GM12878 (cell line): ENCODE data around the gene RFTN2. TPM values are rescaled to one million over a fixed set of nuclear protein-coding genes. Genes with fewer than 3 reads are reported as not detected.
A peak's percentile ranks its signal among the peaks of the same experiment; 100 is the strongest.

Experiments used
- CEBPZ ChIP-seq: fragments of 150-350 bp; IDR thresholded peaks from 2 replicates; pipeline ENCODE4 v1.6.1; 2016; ENCODE audit warnings: low read depth, low read length
- ELK1 ChIP-seq: IDR thresholded peaks from 2 replicates; pipeline ENCODE4 v1.6.1; 2012; ENCODE audit warnings: low read depth, low read length, improper control_type of control experiment
- FOS ChIP-seq: IDR thresholded peaks from 3 replicates; pipeline ENCODE4 v1.6.1; 2011; ENCODE audit warnings: borderline replicate concordance; ENCODE audit not compliant: insufficient read length; ENCODE audit errors: extremely low read depth
- FOXM1 ChIP-seq: IDR thresholded peaks from 2 replicates; pipeline ENCODE4 v1.6.1; 2012; ENCODE audit warnings: low read depth, mild to moderate bottlenecking, inconsistent platforms, low read length, moderate library complexity
- GATAD2B ChIP-seq: fragments of 450-650 bp; conservative IDR thresholded peaks from 2 replicates; pipeline ENCODE4 v1.6.1; 2017; ENCODE audit warnings: low read depth, mild to moderate bottlenecking, moderate library complexity
- HSF1 ChIP-seq: fragments of 150-350 bp; IDR thresholded peaks from 2 replicates; pipeline ENCODE4 v1.6.1; 2014; ENCODE audit warnings: mild to moderate bottlenecking, low read depth, low read length
- KLF5 ChIP-seq: fragments of 450-650 bp; IDR thresholded peaks from 2 replicates; pipeline ENCODE4 v1.6.1; 2014; ENCODE audit warnings: mild to moderate bottlenecking; ENCODE audit not compliant: partially characterized antibody
- MTA3 ChIP-seq: IDR thresholded peaks from 2 replicates; pipeline ENCODE4 v1.6.1; 2012; ENCODE audit warnings: low read length, inconsistent platforms, borderline replicate concordance
- PAX5 ChIP-seq: IDR thresholded peaks from 2 replicates; pipeline ENCODE4 v1.6.1; 2011; ENCODE audit warnings: low read depth, low read length, borderline replicate concordance
- POLR2AphosphoS5 ChIP-seq: IDR thresholded peaks from 2 replicates; pipeline ENCODE4 v1.6.1; 2011; ENCODE audit warnings: mild to moderate bottlenecking, low read length, inconsistent platforms
- SP1 ChIP-seq: IDR thresholded peaks from one replicate; pipeline ENCODE4 v1.6.1; 2011; ENCODE audit warnings: low read depth, low read length
- SUPT20H ChIP-seq: IDR thresholded peaks from 2 replicates; pipeline ENCODE4 v1.6.1; 2011; ENCODE audit warnings: low read depth, mild to moderate bottlenecking, low read length, moderate library complexity, borderline replicate concordance; ENCODE audit not compliant: control insufficient read depth
- SUZ12 ChIP-seq: fragments of 200-600 bp; sonication (generic); IDR thresholded peaks from one replicate; pipeline ENCODE4 v1.6.1; 2018; ENCODE audit warnings: antibody characterized with exemption, mild to moderate bottlenecking; ENCODE audit not compliant: unreplicated experiment
- ZBED1 ChIP-seq: IDR thresholded peaks from 2 replicates; pipeline ENCODE4 v1.6.1; 2016; ENCODE audit warnings: borderline replicate concordance
- ZNF217 ChIP-seq: fragments of 450-650 bp; IDR thresholded peaks from 2 replicates; pipeline ENCODE4 v1.6.1; 2017; ENCODE audit warnings: antibody characterized with exemption, mild to moderate bottlenecking
- polyA plus RNA-seq, 11 experiments: library from polyadenylated mRNA; depleted of rRNA in 4 of 11; unstranded in 6 of 11; stranded (reverse) in 5 of 11; fragments of >200 nt; fragmentation: Nextera tagmentation in 4 of 11; fragmentation: Illumina TruSeq in 1 of 11; extraction: Ambion mirVana in 4 of 11; extraction: Trizol in 1 of 11; gene quantifications; 1 replicate in 1 of 11; 2 replicates in 10 of 11; pipeline versions ENCODE4 v1.2.1 to v1.2.3, GENCODE V29; 2011 to 2016; ENCODE audit warnings: inconsistent platforms in 2 of 11, missing spikeins in 2 of 11, low read depth in 1 of 11
- total RNA-seq, 4 experiments: library from RNA; depleted of rRNA in 3 of 4; stranded (reverse); fragments of >200 nt in 3 of 4; fragmentation: Illumina TruSeq in 1 of 4; extraction: Trizol in 1 of 4; gene quantifications; 2 replicates each; pipeline versions ENCODE4 v1.2.1 to v1.2.3, GENCODE V29; 2013 to 2021
- TF ChIP-seq, protein P1 (sequence below): IDR thresholded peaks from 2 replicates; pipeline ENCODE4 v1.6.1; 2011; ENCODE audit warnings: low read depth, low read length, improper control_type of control experiment, borderline replicate concordance
- TF ChIP-seq, protein P2 (sequence below): IDR thresholded peaks from 2 replicates; pipeline ENCODE4 v1.6.1; 2011; ENCODE audit warnings: low read depth, mild to moderate bottlenecking, low read length, moderate library complexity, borderline replicate concordance; ENCODE audit errors: extremely low read depth
- TF ChIP-seq, protein P3 (sequence below): fragments of 450-650 bp; IDR thresholded peaks from 2 replicates; pipeline ENCODE4 v1.6.1; 2017; ENCODE audit warnings: antibody characterized with exemption, mild to moderate bottlenecking, moderate library complexity

RFTN2 gene
- total and polyA plus RNA-seq, 10 of the 15 experiments (the other 5 are each of a cell fraction or from before 2014, with no cell fraction given) = 0.09 to 0.23 TPM; not detected in 8

DNA sequence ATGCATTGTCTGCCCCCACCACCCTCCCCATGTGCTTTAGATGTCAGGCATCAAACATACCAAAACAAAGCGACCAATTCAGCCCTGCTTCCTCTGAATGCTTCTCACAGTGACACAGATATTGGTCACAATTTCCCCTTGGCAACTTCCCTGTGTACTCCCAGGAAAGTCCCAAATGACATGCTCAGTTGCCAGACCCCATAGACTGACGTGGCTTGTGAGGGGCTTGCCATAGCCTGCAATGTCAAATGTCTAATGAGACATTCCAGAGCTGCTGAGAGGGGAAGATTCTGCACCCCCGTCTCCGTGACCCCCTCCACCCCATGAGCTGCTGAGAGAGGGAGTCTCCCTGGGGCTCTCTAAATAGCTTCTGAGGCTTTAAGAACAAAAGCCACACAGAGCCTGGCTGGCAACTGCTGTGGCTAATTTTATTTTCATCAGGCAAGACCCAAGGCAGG is 47.3 kb downstream of the RFTN2 start (continued):
- TF ChIP-seq MTA3 = no peak
- TF ChIP-seq HSF1 = no peak
- TF ChIP-seq ZNF217 = no peak
- 0 out of 2 replicates have a peak, but pooled peaks have one; percentile 9 for TF ChIP-seq PAX5
- no peak for TF ChIP-seq SP1
- peak; percentile 58; the same call in 1 of the 2 replicates for TF ChIP-seq FOXM1
- TF ChIP-seq ZBED1 = peak; percentile 50; the same call in 1 of the 2 replicates
- no peak; the same call in 1 of the 2 replicates for TF ChIP-seq GATAD2B
- TF ChIP-seq, protein P1, sequence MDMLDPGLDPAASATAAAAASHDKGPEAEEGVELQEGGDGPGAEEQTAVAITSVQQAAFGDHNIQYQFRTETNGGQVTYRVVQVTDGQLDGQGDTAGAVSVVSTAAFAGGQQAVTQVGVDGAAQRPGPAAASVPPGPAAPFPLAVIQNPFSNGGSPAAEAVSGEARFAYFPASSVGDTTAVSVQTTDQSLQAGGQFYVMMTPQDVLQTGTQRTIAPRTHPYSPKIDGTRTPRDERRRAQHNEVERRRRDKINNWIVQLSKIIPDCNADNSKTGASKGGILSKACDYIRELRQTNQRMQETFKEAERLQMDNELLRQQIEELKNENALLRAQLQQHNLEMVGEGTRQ = no peak
- TF ChIP-seq, protein P2, sequence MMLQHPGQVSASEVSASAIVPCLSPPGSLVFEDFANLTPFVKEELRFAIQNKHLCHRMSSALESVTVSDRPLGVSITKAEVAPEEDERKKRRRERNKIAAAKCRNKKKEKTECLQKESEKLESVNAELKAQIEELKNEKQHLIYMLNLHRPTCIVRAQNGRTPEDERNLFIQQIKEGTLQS = no peak
- TF ChIP-seq ELK1 = no peak
- TF ChIP-seq CEBPZ = no peak
- peak; percentile 23; the same call in 1 of the 2 replicates for TF ChIP-seq POLR2AphosphoS5
- TF ChIP-seq, protein P3, sequence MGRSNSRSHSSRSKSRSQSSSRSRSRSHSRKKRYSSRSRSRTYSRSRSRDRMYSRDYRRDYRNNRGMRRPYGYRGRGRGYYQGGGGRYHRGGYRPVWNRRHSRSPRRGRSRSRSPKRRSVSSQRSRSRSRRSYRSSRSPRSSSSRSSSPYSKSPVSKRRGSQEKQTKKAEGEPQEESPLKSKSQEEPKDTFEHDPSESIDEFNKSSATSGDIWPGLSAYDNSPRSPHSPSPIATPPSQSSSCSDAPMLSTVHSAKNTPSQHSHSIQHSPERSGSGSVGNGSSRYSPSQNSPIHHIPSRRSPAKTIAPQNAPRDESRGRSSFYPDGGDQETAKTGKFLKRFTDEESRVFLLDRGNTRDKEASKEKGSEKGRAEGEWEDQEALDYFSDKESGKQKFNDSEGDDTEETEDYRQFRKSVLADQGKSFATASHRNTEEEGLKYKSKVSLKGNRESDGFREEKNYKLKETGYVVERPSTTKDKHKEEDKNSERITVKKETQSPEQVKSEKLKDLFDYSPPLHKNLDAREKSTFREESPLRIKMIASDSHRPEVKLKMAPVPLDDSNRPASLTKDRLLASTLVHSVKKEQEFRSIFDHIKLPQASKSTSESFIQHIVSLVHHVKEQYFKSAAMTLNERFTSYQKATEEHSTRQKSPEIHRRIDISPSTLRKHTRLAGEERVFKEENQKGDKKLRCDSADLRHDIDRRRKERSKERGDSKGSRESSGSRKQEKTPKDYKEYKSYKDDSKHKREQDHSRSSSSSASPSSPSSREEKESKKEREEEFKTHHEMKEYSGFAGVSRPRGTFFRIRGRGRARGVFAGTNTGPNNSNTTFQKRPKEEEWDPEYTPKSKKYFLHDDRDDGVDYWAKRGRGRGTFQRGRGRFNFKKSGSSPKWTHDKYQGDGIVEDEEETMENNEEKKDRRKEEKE = no peak
- TF ChIP-seq SUPT20H = no peak
- no peak for TF ChIP-seq FOS
- no peak for TF ChIP-seq KLF5
- TF ChIP-seq SUZ12 = no peak
